SK-N-SH (cell line): ENCODE measurements around the gene CHD8. TPM values are rescaled to one million over a fixed set of nuclear protein-coding genes. Genes with fewer than 3 reads are reported as not detected.

Source experiments
- CTCF ChIA-PET: fragments of 300-600, 350-600 bp; formaldehyde crosslinking; extraction: SDS; loops from one replicate; lab custom pipeline; 2021; lab: Yijun Ruan, JAX
- POLR2A ChIA-PET: fragments of 350-600 bp; sonication (Branson Sonifier 250); formaldehyde crosslinking; extraction: SDS; loops from one replicate; lab custom pipeline; 2020; ENCODE audit warnings: antibody characterized with exemption, inconsistent platforms; lab: Yijun Ruan, JAX
- DNase-seq: peaks from one replicate; pipeline ENCODE4 v3.0.0; 2012
- H2AFZ ChIP-seq: fragments of 200-600 bp; sonication (generic); 2 replicates; pipeline ENCODE4 v1.8.1; 2016; ENCODE audit warnings: antibody characterized with exemption, mild to moderate bottlenecking, low read depth
- H3F3A ChIP-seq: fragments of 200-600 bp; sonication (generic); replicated peaks from 2 replicates; pipeline ENCODE3; 2016; ENCODE audit warnings: antibody characterized with exemption, mild to moderate bottlenecking; ENCODE audit not compliant: insufficient read depth
- H3K27ac ChIP-seq, 2 experiments: fragments of 200-500 bp in 1 of 2; fragments of 200-600 bp in 1 of 2; sonication (Bioruptor generic) in 1 of 2; sonication (generic), shearing (Covaris generic) in 1 of 2; 2 replicates each; pipeline versions ENCODE4 v1.5.1 to v1.6.1; 2014 to 2016; ENCODE audit warnings: low read depth in 2 of 2, inconsistent platforms in 1 of 2, low read length in 1 of 2, mild to moderate bottlenecking in 1 of 2, mixed read lengths in 1 of 2
- H3K27me3 ChIP-seq: fragments of 200-600 bp; sonication (generic), shearing (Covaris generic); 2 replicates; pipeline ENCODE4 v1.6.1; 2016; ENCODE audit warnings: mixed run types; ENCODE audit not compliant: insufficient read depth
- H3K36me3 ChIP-seq, 2 experiments: fragments of 200-500 bp in 1 of 2; fragments of 200-600 bp in 1 of 2; sonication (Bioruptor generic) in 1 of 2; sonication (generic) in 1 of 2; replicated peaks in 1 of 2; 2 replicates each; pipeline versions ENCODE3 to v1.5.1; 2014 to 2016; ENCODE audit warnings: low read length in 1 of 2, mild to moderate bottlenecking in 1 of 2; ENCODE audit not compliant: insufficient read depth in 2 of 2, control insufficient read depth in 1 of 2
- H3K4me1 ChIP-seq, 2 experiments: fragments of 200-500 bp in 1 of 2; fragments of 200-600 bp in 1 of 2; sonication (Bioruptor generic) in 1 of 2; sonication (generic), shearing (Covaris generic) in 1 of 2; 2 replicates each; pipeline versions ENCODE4 v1.5.1 to v1.6.1; 2014 to 2016; ENCODE audit warnings: low read depth in 1 of 2, low read length in 1 of 2, mixed run types in 1 of 2; ENCODE audit not compliant: insufficient read depth in 2 of 2, control insufficient read depth in 1 of 2
- H3K4me2 ChIP-seq: fragments of 200-600 bp; sonication (generic), shearing (Covaris generic); 2 replicates; pipeline ENCODE4 v1.6.1; 2017; ENCODE audit warnings: mixed run types
- H3K4me3 ChIP-seq, 2 experiments: fragments of 200-500 bp in 1 of 2; fragments of 200-600 bp in 1 of 2; sonication (Bioruptor generic) in 1 of 2; sonication (generic), shearing (Covaris generic) in 1 of 2; 2 replicates each; pipeline versions ENCODE4 v1.5.1 to v1.8.1; 2014 to 2016; ENCODE audit warnings: low read depth in 2 of 2, inconsistent platforms in 1 of 2, low read length in 1 of 2, mild to moderate bottlenecking in 1 of 2, mixed read lengths in 1 of 2, moderate library complexity in 1 of 2
- H3K79me2 ChIP-seq: fragments of 200-600 bp; sonication (generic); 2 replicates; pipeline ENCODE4 v1.8.1; 2017; ENCODE audit warnings: mild to moderate bottlenecking; ENCODE audit not compliant: insufficient read depth
- H3K9ac ChIP-seq: fragments of 200-600 bp; sonication (generic); 2 replicates; pipeline ENCODE4 v1.6.1; 2017; ENCODE audit warnings: mixed run types
- H3K9me2 ChIP-seq: fragments of 200-600 bp; sonication (generic); 2 replicates; pipeline ENCODE4 v1.6.1; 2017; ENCODE audit warnings: mixed run types
- H3K9me3 ChIP-seq: fragments of 200-600 bp; sonication (generic); 2 replicates; pipeline ENCODE4 v1.6.1; 2017; ENCODE audit warnings: mixed run types, mild to moderate bottlenecking, moderate library complexity
- H4K20me1 ChIP-seq: fragments of 200-600 bp; sonication (generic); 2 replicates; pipeline ENCODE4 v1.6.1; 2017; ENCODE audit warnings: mild to moderate bottlenecking, mixed run types; ENCODE audit not compliant: insufficient read depth
- EP300 ChIP-seq, 2 experiments: IDR thresholded peaks; 2 replicates each; pipeline versions ENCODE4 v1.4.0 to v1.6.1; 2012; ENCODE audit warnings: borderline replicate concordance in 1 of 2, low read depth in 1 of 2, low read length in 1 of 2
- FOXM1 ChIP-seq: IDR thresholded peaks from 2 replicates; pipeline ENCODE4 v1.4.0; 2012; ENCODE audit warnings: low read depth, mild to moderate bottlenecking
- MXI1 ChIP-seq: IDR thresholded peaks from 2 replicates; pipeline ENCODE4 v1.6.1; 2012; ENCODE audit warnings: mild to moderate bottlenecking, low read depth, low read length, improper control_type of control experiment
- NRF1 ChIP-seq: IDR thresholded peaks from 2 replicates; pipeline ENCODE4 v1.6.1; 2012; ENCODE audit warnings: low read depth, mild to moderate bottlenecking, low read length
- POLR2AphosphoS5 ChIP-seq: IDR thresholded peaks from 2 replicates; pipeline ENCODE4 v1.6.1; 2012; ENCODE audit warnings: low read depth, low read length
- RAD21 ChIP-seq: IDR thresholded peaks from 2 replicates; pipeline ENCODE4 v1.6.1; 2012; ENCODE audit warnings: mild to moderate bottlenecking, low read length
- RFX5 ChIP-seq: IDR thresholded peaks from 2 replicates; pipeline ENCODE4 v1.6.1; 2012; ENCODE audit warnings: mild to moderate bottlenecking, improper control_type of control experiment, low read length
- SIN3A ChIP-seq: IDR thresholded peaks from 2 replicates; pipeline ENCODE4 v1.6.1; 2012; ENCODE audit warnings: low read depth, mild to moderate bottlenecking, low read length, moderate library complexity, borderline replicate concordance
- USF1 ChIP-seq: IDR thresholded peaks from 2 replicates; pipeline ENCODE4 v1.4.0; 2012; ENCODE audit warnings: low read depth, borderline replicate concordance
- YY1 ChIP-seq: IDR thresholded peaks from 2 replicates; pipeline ENCODE4 v1.4.0; 2012; ENCODE audit warnings: low read depth, mild to moderate bottlenecking
- polyA plus RNA-seq, 3 experiments: library from polyadenylated mRNA; depleted of rRNA; stranded (reverse); fragments of >200 nt; gene quantifications; 2 replicates each; pipeline ENCODE4 v1.2.3, GENCODE V29; 2012
- TF ChIP-seq, protein P1 (sequence below): fragments of 150-350 bp; IDR thresholded peaks from 2 replicates; pipeline ENCODE4 v1.6.1; 2016; ENCODE audit warnings: mild to moderate bottlenecking, low read depth, low read length
- TF ChIP-seq, protein P2 (sequence below): IDR thresholded peaks from 2 replicates; pipeline ENCODE4 v1.6.1; 2012; ENCODE audit warnings: mild to moderate bottlenecking, low read depth, low read length, moderate library complexity

The CHD8 gene
- polyA plus RNA-seq, 1 of the 3 experiments (the other 2 are of a cell fraction): 25.3 TPM

GRCh38 chr14:21406213-21406612 is 49.7 kb downstream of the CHD8 start:
- 0 out of 4 replicates have a peak, but pooled peaks cover 0 to 8% of the 10 kb centered on the region in 2 experiments for H3K4me1 ChIP-seq
- peaks cover 20% of the 10 kb centered on the region for H3F3A ChIP-seq
- no peak overlapping the region for H2AFZ ChIP-seq
- ChIA-PET POLR2A (no interaction called here), CTCF (interaction anchor here (0.7 to 1.2 kb wide), 3 partner anchors 13 to 21 kb away, joined by 3 read pairs; no protein-coding TSS in a partner anchor)
- H3K27ac ChIP-seq: no peak overlapping the region; a peak in 1 of 4 replicates
- peaks cover 90 to 95% of the 10 kb centered on the region in 2 experiments for H3K36me3 ChIP-seq
- TF ChIP-seq RAD21: no peak
- TF ChIP-seq RFX5: no peak
- TF ChIP-seq NRF1: no peak
- no peak for TF ChIP-seq FOXM1
- no peak for TF ChIP-seq SIN3A
- no peak for TF ChIP-seq EP300 (IDR thresholded peaks at IDR 0.05; ENCODE audit: borderline replicate concordance in 1 of 2, low read depth in 1 of 2, low read length in 1 of 2)
- TF ChIP-seq YY1: no peak
- TF ChIP-seq MXI1: no peak
- TF ChIP-seq, protein P1, sequence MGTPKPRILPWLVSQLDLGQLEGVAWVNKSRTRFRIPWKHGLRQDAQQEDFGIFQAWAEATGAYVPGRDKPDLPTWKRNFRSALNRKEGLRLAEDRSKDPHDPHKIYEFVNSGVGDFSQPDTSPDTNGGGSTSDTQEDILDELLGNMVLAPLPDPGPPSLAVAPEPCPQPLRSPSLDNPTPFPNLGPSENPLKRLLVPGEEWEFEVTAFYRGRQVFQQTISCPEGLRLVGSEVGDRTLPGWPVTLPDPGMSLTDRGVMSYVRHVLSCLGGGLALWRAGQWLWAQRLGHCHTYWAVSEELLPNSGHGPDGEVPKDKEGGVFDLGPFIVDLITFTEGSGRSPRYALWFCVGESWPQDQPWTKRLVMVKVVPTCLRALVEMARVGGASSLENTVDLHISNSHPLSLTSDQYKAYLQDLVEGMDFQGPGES: no peak
- no peak for TF ChIP-seq USF1
- TF ChIP-seq, protein P2, sequence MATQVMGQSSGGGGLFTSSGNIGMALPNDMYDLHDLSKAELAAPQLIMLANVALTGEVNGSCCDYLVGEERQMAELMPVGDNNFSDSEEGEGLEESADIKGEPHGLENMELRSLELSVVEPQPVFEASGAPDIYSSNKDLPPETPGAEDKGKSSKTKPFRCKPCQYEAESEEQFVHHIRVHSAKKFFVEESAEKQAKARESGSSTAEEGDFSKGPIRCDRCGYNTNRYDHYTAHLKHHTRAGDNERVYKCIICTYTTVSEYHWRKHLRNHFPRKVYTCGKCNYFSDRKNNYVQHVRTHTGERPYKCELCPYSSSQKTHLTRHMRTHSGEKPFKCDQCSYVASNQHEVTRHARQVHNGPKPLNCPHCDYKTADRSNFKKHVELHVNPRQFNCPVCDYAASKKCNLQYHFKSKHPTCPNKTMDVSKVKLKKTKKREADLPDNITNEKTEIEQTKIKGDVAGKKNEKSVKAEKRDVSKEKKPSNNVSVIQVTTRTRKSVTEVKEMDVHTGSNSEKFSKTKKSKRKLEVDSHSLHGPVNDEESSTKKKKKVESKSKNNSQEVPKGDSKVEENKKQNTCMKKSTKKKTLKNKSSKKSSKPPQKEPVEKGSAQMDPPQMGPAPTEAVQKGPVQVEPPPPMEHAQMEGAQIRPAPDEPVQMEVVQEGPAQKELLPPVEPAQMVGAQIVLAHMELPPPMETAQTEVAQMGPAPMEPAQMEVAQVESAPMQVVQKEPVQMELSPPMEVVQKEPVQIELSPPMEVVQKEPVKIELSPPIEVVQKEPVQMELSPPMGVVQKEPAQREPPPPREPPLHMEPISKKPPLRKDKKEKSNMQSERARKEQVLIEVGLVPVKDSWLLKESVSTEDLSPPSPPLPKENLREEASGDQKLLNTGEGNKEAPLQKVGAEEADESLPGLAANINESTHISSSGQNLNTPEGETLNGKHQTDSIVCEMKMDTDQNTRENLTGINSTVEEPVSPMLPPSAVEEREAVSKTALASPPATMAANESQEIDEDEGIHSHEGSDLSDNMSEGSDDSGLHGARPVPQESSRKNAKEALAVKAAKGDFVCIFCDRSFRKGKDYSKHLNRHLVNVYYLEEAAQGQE: no peak
- no peak for TF ChIP-seq POLR2AphosphoS5
- no peak overlapping the region for H3K4me2 ChIP-seq
- no peaks in the 10 kb centered on the region; the same call in 1 of the 2 replicates for H3K79me2 ChIP-seq
- 0 out of 2 replicates have a peak, but pooled peaks cover 3% of the 10 kb centered on the region for H4K20me1 ChIP-seq
- H3K27me3 ChIP-seq: no peaks in the 10 kb centered on the region
- H3K4me3 ChIP-seq: no peak overlapping the region
- DNase-seq: no peak
- no peaks in the 10 kb centered on the region for H3K9me3 ChIP-seq
- no peaks in the 10 kb centered on the region for H3K9me2 ChIP-seq
- H3K9ac ChIP-seq: no peak overlapping the region
